HG03139 (cell line): ENCODE results near the gene SGSH.
"Not testable (repeated sequence)": the region's sequence is repeated elsewhere in the genome, so short reads cannot be mapped to it uniquely, and the experiment has no call there.

Source experiments
- ATAC-seq: cut with Tn5 transposase; IDR thresholded peaks from one replicate; pipeline ENCODE4 v1.9.1; 2021; ENCODE audit not compliant: unreplicated experiment

The SGSH gene

GRCh38 chr17:80253631-80254395 lies 33.7 kb upstream of the SGSH start:
- ATAC-seq = no peak

GRCh38 chr17:80252871-80253270 lies 32.7 kb upstream of the SGSH start:
- ATAC-seq = no peak

GRCh38 chr17:80251966-80252365 lies 31.8 kb upstream of the SGSH start:
- no peak for ATAC-seq

GRCh38 chr17:80248894-80249710 lies 29.0 kb upstream of the SGSH start:
- no peak for ATAC-seq

GRCh38 chr17:80248001-80248893 lies 28.1 kb upstream of the SGSH start:
- ATAC-seq = no peak

- ATAC-seq = no peak
Measured at GRCh38 chr17:80247561-80247960, 27.4 kb upstream of the SGSH start.

GRCh38 chr17:80246726-80247125 lies 26.6 kb upstream of the SGSH start:
- ATAC-seq = no peak

- no peak for ATAC-seq
Measured at GRCh38 chr17:80246266-80246681, 26.1 kb upstream of the SGSH start.

- no peak for ATAC-seq
Measured at GRCh38 chr17:80245566-80246265, 25.6 kb upstream of the SGSH start.

GRCh38 chr17:80244871-80245509 lies 24.9 kb upstream of the SGSH start:
- no peak for ATAC-seq

GRCh38 chr17:80244448-80244847 lies 24.3 kb upstream of the SGSH start:
- not testable (repeated sequence) for ATAC-seq

- no peak for ATAC-seq
Measured at GRCh38 chr17:80243526-80244433, 23.6 kb upstream of the SGSH start.

GRCh38 chr17:80242505-80242904 lies 22.4 kb upstream of the SGSH start:
- no peak for ATAC-seq

GRCh38 chr17:80237386-80237785 lies 17.3 kb upstream of the SGSH start:
- no peak for ATAC-seq

- no peak for ATAC-seq
Measured at GRCh38 chr17:80236911-80237310, 16.8 kb upstream of the SGSH start.

GRCh38 chr17:80233202-80233601 lies 13.1 kb upstream of the SGSH start:
- ATAC-seq = no peak

GRCh38 chr17:80232438-80232837 lies 12.3 kb upstream of the SGSH start:
- ATAC-seq = no peak

- no peak for ATAC-seq
Measured at GRCh38 chr17:80229011-80229410, 8.9 kb upstream of the SGSH start.

GRCh38 chr17:80228477-80228876 lies 8.3 kb upstream of the SGSH start:
- no peak for ATAC-seq
